ENCODE data around the gene UVRAG.

The UVRAG gene

GRCh38 chr11:76158394-76159302, 343.6 kb downstream of the UVRAG start:
- DNase-seq: no peak

GRCh38 chr11:76159303-76159937, 344.4 kb downstream of the UVRAG start:
- DNase-seq: no peak

- no peak for DNase-seq
These were observed 345.1 kb downstream of the UVRAG start for GRCh38 chr11:76159983-76160661.

GRCh38 chr11:76160856-76161255, 345.8 kb downstream of the UVRAG start:
- DNase-seq: no peak

- peak; percentile 80 for DNase-seq
These were observed 346.4 kb downstream of the UVRAG start for GRCh38 chr11:76161261-76161961.

- DNase-seq: no peak
These were observed 347.6 kb downstream of the UVRAG start for GRCh38 chr11:76162336-76163288.

- no peak for DNase-seq
These were observed 348.4 kb downstream of the UVRAG start for GRCh38 chr11:76163289-76163880.

GRCh38 chr11:76164081-76164480, 349.1 kb downstream of the UVRAG start:
- DNase-seq: no peak

- DNase-seq: no peak
These were observed 350.1 kb downstream of the UVRAG start for GRCh38 chr11:76164861-76165751.

GRCh38 chr11:76166314-76166713, 351.3 kb downstream of the UVRAG start:
- DNase-seq: no peak

- peak; percentile 56 for DNase-seq
These were observed 352.6 kb downstream of the UVRAG start for GRCh38 chr11:76167590-76167989.

GRCh38 chr11:76169473-76169896, 354.5 kb downstream of the UVRAG start:
- no peak for DNase-seq

- DNase-seq: no peak
These were observed 355.5 kb downstream of the UVRAG start for GRCh38 chr11:76170468-76170867.

- no peak for DNase-seq
These were observed 357.6 kb downstream of the UVRAG start for GRCh38 chr11:76172583-76172982.

- no peak for DNase-seq
These were observed 358.7 kb downstream of the UVRAG start for GRCh38 chr11:76173663-76174062.

- DNase-seq: no peak
These were observed 359.3 kb downstream of the UVRAG start for GRCh38 chr11:76174330-76174729.

GRCh38 chr11:76175783-76176182, 360.8 kb downstream of the UVRAG start:
- no peak for DNase-seq

GRCh38 chr11:76176463-76176862, 361.5 kb downstream of the UVRAG start:
- no peak for DNase-seq

GRCh38 chr11:76177250-76177686, 362.3 kb downstream of the UVRAG start:
- no peak for DNase-seq

- DNase-seq: no peak
These were observed 364.1 kb downstream of the UVRAG start for GRCh38 chr11:76179147-76179546.

Measured in left hindlimb (tissue), 1 donor.